K562 (cell line): Measurements from ENCODE around the gene RUNX1. TPM values are rescaled to one million over a fixed set of nuclear protein-coding genes. Genes with fewer than 3 reads are reported as not detected.

Experiments
- ATAC-seq: fragments of 200-7000 bp; cut with Tn5 transposase; 3 replicates; pipeline ENCODE4 v1.9.1; 2020; ENCODE audit warnings: moderate library complexity
- BruUV-seq: library from RNA; stranded (reverse); fragments of 400-500 nt; replicated peaks from 2 replicates; lab custom pipeline; 2021; lab: Mats Ljungman, UMichigan
- CTCF ChIA-PET: fragments of 300-600 bp; formaldehyde crosslinking; extraction: SDS; loops from one replicate; lab custom pipeline; 2021; ENCODE audit warnings: low intra/inter-chr PET ratio; lab: Yijun Ruan, JAX
- POLR2A ChIA-PET: fragments of 300-600, 350-650 bp; sonication (Branson Sonifier 250); formaldehyde crosslinking; extraction: SDS; loops from one replicate; lab custom pipeline; 2021; ENCODE audit warnings: antibody characterized with exemption, inconsistent platforms; lab: Yijun Ruan, JAX
- DNase-seq, 4 experiments: peaks; one replicate each; pipeline versions ENCODE4 v3.0.0 to v3.0.0-alpha.2; 2011 to 2018; ENCODE audit warnings: low spot score in 3 of 4, mixed read lengths in 3 of 4; ENCODE audit errors: extremely low read depth in 1 of 4
- FAIRE-seq: peaks from 2 replicates; lab custom pipeline; 2011; peaks lifted over from hg19 to GRCh38; lab: Jason Lieb, UNC
- H2AFZ ChIP-seq: 2 replicates; pipeline ENCODE4 v1.6.0; 2011; ENCODE audit warnings: low read depth, low read length, control low read depth, inconsistent platforms
- H3K27ac ChIP-seq: fragments of 200-600 bp; 3 replicates; pipeline ENCODE4 v1.8.0; 2011; ENCODE audit warnings: low read depth, mild to moderate bottlenecking, control low read depth, inconsistent platforms, low read length, moderate library complexity, mixed read lengths; ENCODE audit errors: extremely low read depth
- H3K27me3 ChIP-seq, 2 experiments: fragments of 300-600 bp in 1 of 2; 2 replicates in 1 of 2; 3 replicates in 1 of 2; pipeline versions ENCODE4 v1.6.0 to v1.8.0; 2011; ENCODE audit warnings: inconsistent platforms in 2 of 2, low read length in 2 of 2, mild to moderate bottlenecking in 1 of 2, mixed read lengths in 1 of 2, moderate library complexity in 1 of 2; ENCODE audit not compliant: control insufficient read depth in 2 of 2, insufficient read depth in 2 of 2
- H3K36me3 ChIP-seq: fragments of 300-600 bp; 3 replicates; pipeline ENCODE4 v1.8.0; 2011; ENCODE audit warnings: mild to moderate bottlenecking, low read length, inconsistent platforms; ENCODE audit not compliant: control insufficient read depth, insufficient read depth
- H3K4me1 ChIP-seq, 2 experiments: fragments of 200-600 bp in 1 of 2; replicated peaks in 1 of 2; 2 replicates in 1 of 2; 3 replicates in 1 of 2; pipeline versions ENCODE4 v1.5.1 to v1.8.0; 2011; ENCODE audit warnings: inconsistent platforms in 2 of 2, low read length in 2 of 2, mild to moderate bottlenecking in 1 of 2, mixed read lengths in 1 of 2, moderate library complexity in 1 of 2; ENCODE audit not compliant: control insufficient read depth in 2 of 2, insufficient read depth in 2 of 2
- H3K4me2 ChIP-seq: 2 replicates; pipeline ENCODE4 v1.6.1; 2011; ENCODE audit warnings: low read length, control low read depth, inconsistent platforms, mixed read lengths; ENCODE audit not compliant: insufficient read depth
- H3K4me3 ChIP-seq: fragments of 200-600 bp; sonication (generic), shearing (Covaris generic); 2 replicates; pipeline ENCODE4 v1.5.1; 2016; ENCODE audit warnings: control low read depth, inconsistent platforms
- H3K79me2 ChIP-seq: fragments of 200-600 bp; 3 replicates; pipeline ENCODE4 v1.8.0; 2011; ENCODE audit warnings: low read length, inconsistent platforms; ENCODE audit not compliant: control insufficient read depth, insufficient read depth
- H3K9ac ChIP-seq, 2 experiments: 2 replicates each; pipeline versions ENCODE4 v1.6.0 to v1.6.1; 2011; ENCODE audit warnings: low read depth in 2 of 2, low read length in 2 of 2, control low read depth in 1 of 2, inconsistent platforms in 1 of 2, mild to moderate bottlenecking in 1 of 2, mixed read lengths in 1 of 2; ENCODE audit not compliant: insufficient read depth in 1 of 2
- H3K9me1 ChIP-seq: one replicate; pipeline ENCODE4 v1.6.0; 2011; ENCODE audit warnings: inconsistent platforms, mild to moderate bottlenecking, low read length, moderate library complexity; ENCODE audit not compliant: control insufficient read depth, insufficient read depth
- H3K9me3 ChIP-seq: replicated peaks from 2 replicates; pipeline ENCODE4 v1.5.1; 2011; ENCODE audit warnings: low read depth, low read length, inconsistent platforms; ENCODE audit not compliant: control insufficient read depth, insufficient read depth
- H4K20me1 ChIP-seq: replicated peaks from 2 replicates; pipeline ENCODE4 v1.6.1; 2011; ENCODE audit warnings: low read length, inconsistent platforms, mixed read lengths; ENCODE audit not compliant: control insufficient read depth, insufficient read depth
- CBX2 ChIP-seq: fragments of 200-600 bp; sonication (generic); IDR thresholded peaks from one replicate; pipeline ENCODE4 v1.6.1; 2012; ENCODE audit warnings: mild to moderate bottlenecking, low read length, inconsistent platforms; ENCODE audit not compliant: insufficient read depth, poor library complexity, severe bottlenecking
- FOXM1 ChIP-seq, 2 experiments: fragments of 450-650 bp in 1 of 2; sonication (generic) in 1 of 2; formaldehyde crosslinking in 1 of 2; IDR thresholded peaks; 2 replicates each; pipeline versions ENCODE4 v1.6.1 to v1.9.0; 2017 to 2022; ENCODE audit warnings: low read depth in 2 of 2, mild to moderate bottlenecking in 2 of 2, missing genetic modification reagents in 1 of 2, moderate library complexity in 1 of 2
- JUND ChIP-seq, 2 experiments: IDR thresholded peaks; 2 replicates in 1 of 2; 3 replicates in 1 of 2; pipeline ENCODE4 v1.6.1; 2011; ENCODE audit warnings: borderline replicate concordance in 2 of 2, low read depth in 2 of 2, low read length in 2 of 2, improper control_type of control experiment in 1 of 2, missing biosample characterization in 1 of 2, missing genetic modification characterization in 1 of 2, missing genetic modification reagents in 1 of 2
- POLR2G ChIP-seq: fragments of 200-400 bp; formaldehyde crosslinking; IDR thresholded peaks from 2 replicates; pipeline ENCODE4 v1.6.1; 2017; ENCODE audit warnings: low read depth, mild to moderate bottlenecking, antibody characterized with exemption, low read length, moderate library complexity
- RBM39 ChIP-seq: fragments of 200-400 bp; formaldehyde crosslinking; optimal IDR thresholded peaks from 2 replicates; pipeline ENCODE3; 2018; ENCODE audit warnings: low read depth, low read length
- WGBS: fragments of 100-300 bp; shearing (Covaris generic); methylation state at CpG from one replicate; pipeline ENCODE4 v1.1.6; 2016; ENCODE audit warnings: low coverage, mixed read lengths; ENCODE audit not compliant: insufficient coverage; ENCODE audit errors: missing lambda C conversion rate; 5-methylcytosine and 5-hydroxymethylcytosine counted together
- in situ Hi-C: fragments of 300-500 bp; cut with MboI; formaldehyde crosslinking; loops from 4 replicates; pipeline ENCODE4 v1.15.0; 2018; ENCODE audit warnings: inconsistent platforms, mixed read lengths
- intact Hi-C: fragments of 100-400 bp; cut with micrococcal nuclease; formaldehyde crosslinking; loops from 2 replicates; pipeline ENCODE4 v1.14.2; 2022
- polyA plus RNA-seq, 8 experiments: library from polyadenylated mRNA; depleted of rRNA in 4 of 8; stranded (reverse) in 5 of 8; unstranded in 3 of 8; fragments of >200 nt; fragmentation: Nextera tagmentation in 2 of 8; fragmentation: Illumina TruSeq in 1 of 8; extraction: Ambion mirVana in 2 of 8; extraction: Trizol in 1 of 8; gene quantifications; 2 replicates each; pipeline versions ENCODE4 v1.2.1 to v1.2.3, GENCODE V29; 2011 to 2014; ENCODE audit warnings: inconsistent platforms in 1 of 8, missing spikeins in 1 of 8
- total RNA-seq, 7 experiments: library from RNA; depleted of rRNA in 6 of 7; stranded (reverse); fragments of >200 nt in 6 of 7; fragmentation: Illumina TruSeq in 2 of 7; extraction: Trizol in 2 of 7; gene quantifications; 2 replicates each; pipeline versions ENCODE4 v1.2.1 to v1.2.3, GENCODE V29; 2011 to 2021; ENCODE audit warnings: low replicate concordance in 1 of 7
- TF ChIP-seq, protein P1 (sequence below): sonication (generic); formaldehyde crosslinking; IDR thresholded peaks from 2 replicates; pipeline ENCODE4 v1.8.1; 2023; ENCODE audit warnings: mild to moderate bottlenecking, missing genetic modification reagents

RUNX1 gene
- total and polyA plus RNA-seq, 9 of the 15 experiments (the other 6 are each of a cell fraction or from before 2014, with no cell fraction given) = 2.2 to 68.6 (median 17.8) TPM

DNA sequence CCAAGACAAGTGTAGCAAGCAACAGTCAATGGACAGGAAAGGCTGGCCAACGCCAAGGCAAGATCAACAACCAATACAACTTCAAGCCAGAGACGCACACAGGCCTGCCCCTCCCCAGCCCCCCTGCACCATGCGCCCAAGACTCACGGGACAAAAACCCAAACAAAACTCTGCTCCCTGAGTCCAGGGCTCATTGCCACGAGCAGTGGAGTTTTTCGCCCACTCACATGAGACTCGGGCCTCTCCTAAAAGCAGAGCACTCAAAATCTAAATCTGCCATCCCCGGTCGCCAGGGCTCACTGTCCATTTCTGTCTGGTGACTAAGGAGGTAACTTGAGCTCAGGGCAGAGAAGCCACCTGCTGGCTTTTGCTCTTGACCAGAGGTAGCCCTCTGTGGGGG lies 205.5 kb downstream of the RUNX1 start:
- H3K9me1 ChIP-seq = no peaks in the 10 kb centered on the region
- H3K79me2 ChIP-seq = peaks cover 14% of the 10 kb centered on the region; the same call in 2 of the 3 replicates
- WGBS = 92% methylated on average over 9 of the region's 9 CpGs
- ATAC-seq = no peak
- H3K9me3 ChIP-seq = no peaks in the 10 kb centered on the region
- no TSS peak for BruUV-seq
- TF ChIP-seq CBX2 = no peak
- TF ChIP-seq, protein P1, sequence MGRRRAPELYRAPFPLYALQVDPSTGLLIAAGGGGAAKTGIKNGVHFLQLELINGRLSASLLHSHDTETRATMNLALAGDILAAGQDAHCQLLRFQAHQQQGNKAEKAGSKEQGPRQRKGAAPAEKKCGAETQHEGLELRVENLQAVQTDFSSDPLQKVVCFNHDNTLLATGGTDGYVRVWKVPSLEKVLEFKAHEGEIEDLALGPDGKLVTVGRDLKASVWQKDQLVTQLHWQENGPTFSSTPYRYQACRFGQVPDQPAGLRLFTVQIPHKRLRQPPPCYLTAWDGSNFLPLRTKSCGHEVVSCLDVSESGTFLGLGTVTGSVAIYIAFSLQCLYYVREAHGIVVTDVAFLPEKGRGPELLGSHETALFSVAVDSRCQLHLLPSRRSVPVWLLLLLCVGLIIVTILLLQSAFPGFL (CRISPR knock-in tag) = no peak
- TF ChIP-seq FOXM1 (IDR thresholded peaks at IDR 0.05; ENCODE audit: low read depth) = no peak
- TF ChIP-seq FOXM1 (CRISPR knock-in tag; IDR thresholded peaks at IDR 0.05; ENCODE audit: low read depth) = no peak
- TF ChIP-seq JUND (IDR thresholded peaks at IDR 0.05; ENCODE audit: borderline replicate concordance, low read depth, low read length) = no peak
- TF ChIP-seq JUND (tag; IDR thresholded peaks at IDR 0.05; ENCODE audit: borderline replicate concordance, low read depth, low read length) = no peak
- no peak for TF ChIP-seq RBM39
- TF ChIP-seq POLR2G = peak; percentile 42; the same call in 1 of the 2 replicates
- H4K20me1 ChIP-seq = peaks cover 13% of the 10 kb centered on the region
- ChIA-PET POLR2A (interaction anchor here (1.0 kb wide), 1 partner anchor 9 kb away, joined by 3 read pairs; no protein-coding TSS in a partner anchor), CTCF (no interaction called here)
- no peak overlapping the region for H3K4me3 ChIP-seq
- no peak for FAIRE-seq
- intact Hi-C loops (no loop called here), in situ Hi-C loops (no loop called here)
- H3K27ac ChIP-seq = no peak overlapping the region
- DNase-seq = no peak
- H2AFZ ChIP-seq = no peak overlapping the region
- no peaks in the 10 kb centered on the region for H3K27me3 ChIP-seq
- H3K4me1 ChIP-seq = no peaks in the 10 kb centered on the region; a peak in 3 of 5 replicates
- H3K4me2 ChIP-seq = no peak overlapping the region
- H3K9ac ChIP-seq = 0 out of 4 replicates have a peak overlapping the region, but pooled peaks of 1 of the 2 experiments have one; percentile 26
- peaks cover 85% of the 10 kb centered on the region for H3K36me3 ChIP-seq
